ACHN (cell line): ENCODE measurements around the gene ABHD12B.

Experiments used
- DNase-seq: peaks from one replicate; pipeline ENCODE4 v3.0.0-alpha.2; 2015
- in situ Hi-C: cut with HindIII; loops from 2 replicates; pipeline ENCODE4 v1.10.0; 2017; ENCODE audit warnings: low sequenced_read_pairs, low pct_ligation_motif_present, low pct_unique_long_range_greater_than_20kb

ABHD12B gene

DNA sequence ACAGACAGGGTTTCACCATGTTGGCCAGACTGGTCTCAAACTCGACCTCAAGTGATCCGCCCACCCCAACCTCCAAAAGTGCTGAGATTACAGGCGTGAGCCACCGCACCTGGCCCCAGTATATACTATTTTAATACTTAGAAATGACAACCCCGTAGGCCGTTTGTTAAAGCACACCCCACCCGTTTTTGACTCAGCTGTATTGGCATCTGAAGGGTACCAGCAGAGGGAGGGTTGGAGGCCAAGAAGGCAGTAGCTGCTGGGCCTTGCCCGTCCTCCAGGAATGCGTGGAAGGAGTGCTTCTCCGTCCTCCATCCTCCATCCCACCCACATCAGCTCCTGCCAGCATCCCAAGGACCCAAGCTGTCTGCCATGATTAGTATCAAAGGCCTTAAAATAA lies 34.6 kb upstream of the ABHD12B start:
- in situ Hi-C loops, result no loop called here
- no peak for DNase-seq

DNA sequence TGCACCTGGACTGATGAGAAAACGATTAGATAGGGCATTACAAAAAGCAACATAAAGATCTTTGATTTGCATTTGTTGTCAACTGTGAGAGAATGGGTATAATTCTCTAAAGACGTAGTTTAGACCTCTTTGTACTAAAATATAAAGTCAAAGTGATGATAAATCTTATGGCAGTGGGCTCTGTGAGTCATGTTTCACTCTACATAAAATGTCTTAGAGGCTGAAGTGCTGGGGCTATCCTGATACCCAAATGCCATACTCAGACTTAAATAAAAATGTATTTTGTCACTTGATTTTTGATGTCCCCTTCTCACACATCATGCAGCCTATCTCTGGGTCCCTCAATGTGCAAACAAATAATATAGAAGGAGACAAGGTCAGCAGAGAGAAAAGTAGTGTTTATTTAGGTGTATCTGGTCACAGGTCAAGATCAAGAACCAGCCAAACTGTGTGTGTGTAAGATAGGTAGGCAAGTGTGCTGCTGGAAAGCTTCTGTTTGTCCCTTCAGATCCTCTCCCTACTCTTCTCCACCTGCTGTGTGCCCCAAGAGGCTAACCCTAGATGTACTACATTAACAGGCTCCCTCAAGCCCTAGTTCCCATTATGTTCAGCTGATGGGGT lies 33.9 kb upstream of the ABHD12B start:
- in situ Hi-C loops, result no loop called here
- no peak for DNase-seq

DNA sequence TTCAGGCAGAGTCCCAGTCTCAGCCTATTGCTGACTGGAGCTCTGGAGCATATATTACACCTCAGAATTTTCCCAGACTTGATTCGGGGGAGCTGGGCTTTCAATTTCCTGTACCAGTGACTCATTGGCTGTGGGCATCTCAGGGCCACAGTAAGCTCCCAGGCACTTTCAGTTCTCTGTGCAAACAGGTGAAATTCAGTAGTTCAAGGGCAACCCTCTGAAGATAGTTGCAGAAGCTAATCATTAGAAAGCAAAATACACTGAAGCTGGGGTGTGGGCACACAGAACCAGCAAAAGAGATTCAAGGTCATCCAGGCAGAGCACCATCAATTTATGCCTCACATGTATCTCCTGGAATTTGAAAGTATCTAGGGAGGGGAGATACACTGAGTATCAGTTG lies 32.8 kb upstream of the ABHD12B start:
- DNase-seq, result peak; percentile 32

DNA sequence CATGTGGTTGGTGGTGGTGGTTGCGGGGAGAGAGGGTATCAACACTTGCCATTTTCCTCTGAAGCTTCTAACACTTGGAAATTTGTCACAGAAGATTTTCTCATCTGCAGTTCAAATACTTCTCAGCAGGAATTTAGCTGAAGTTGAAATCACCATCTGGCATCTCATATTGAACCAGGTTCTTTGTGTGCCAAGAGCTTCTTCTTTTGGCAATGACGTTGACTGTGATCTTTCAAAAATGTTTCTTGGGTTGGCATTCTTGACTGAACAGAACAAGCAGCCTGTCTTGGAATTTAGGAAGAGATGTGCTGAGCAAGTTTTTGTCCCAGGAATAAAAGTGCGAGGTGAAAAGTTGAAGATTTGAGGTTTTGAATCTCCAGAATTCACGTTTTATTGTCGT lies 32.2 kb upstream of the ABHD12B start:
- in situ Hi-C loops, result no loop called here
- DNase-seq, result no peak

More for the DNA sequence above, 32.8 kb upstream of the ABHD12B start:
- in situ Hi-C loops, result no loop called here

DNA sequence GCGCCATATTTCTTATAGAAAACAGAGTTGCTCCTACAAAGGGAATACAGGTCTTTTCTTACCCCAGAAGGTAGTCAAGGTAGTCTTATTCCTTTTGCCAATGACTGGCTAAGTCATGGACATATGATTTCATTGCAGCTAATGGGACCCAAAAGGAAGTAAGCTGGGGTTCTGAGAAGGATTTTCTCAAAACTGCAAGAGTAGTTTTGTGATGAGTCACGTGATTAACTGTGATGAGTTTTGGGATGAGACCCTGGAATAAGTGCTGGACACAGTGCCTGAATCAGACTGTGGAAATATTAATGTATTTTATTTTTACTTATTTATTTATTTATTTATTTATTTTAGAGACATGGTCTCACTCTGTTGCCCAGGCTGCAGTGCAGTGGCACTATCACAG lies 27.5 kb upstream of the ABHD12B start:
- in situ Hi-C loops, result no loop called here
- no peak for DNase-seq

DNA sequence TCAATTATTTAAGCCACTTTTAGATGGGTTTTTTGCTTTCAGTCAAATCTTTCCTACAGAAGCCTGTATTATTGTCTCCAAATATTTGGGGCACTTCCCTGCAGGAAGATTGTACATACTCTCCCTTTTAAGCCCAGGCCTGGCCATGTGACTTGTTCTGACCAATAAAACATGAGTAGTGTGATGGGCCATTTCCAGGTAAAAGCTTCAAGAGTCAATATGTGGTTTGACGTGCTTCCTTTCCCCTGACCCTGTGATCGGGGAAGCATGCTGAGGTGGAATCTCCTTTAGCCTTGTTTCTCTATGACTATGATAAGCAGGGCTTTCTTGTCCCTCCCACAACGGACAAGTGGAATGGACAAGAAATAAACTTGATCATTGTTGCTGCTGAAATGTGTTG lies 26.7 kb upstream of the ABHD12B start:
- DNase-seq, result peak; percentile 53
- in situ Hi-C loops, result no loop called here

GRCh38 chr14:50846226-50846880 lies 25.5 kb upstream of the ABHD12B start:
- DNase-seq, result peak; percentile 95
- in situ Hi-C loops, result no loop called here

GRCh38 chr14:50853891-50854290 lies 18.0 kb upstream of the ABHD12B start:
- in situ Hi-C loops, result no loop called here
- DNase-seq, result no peak

DNA sequence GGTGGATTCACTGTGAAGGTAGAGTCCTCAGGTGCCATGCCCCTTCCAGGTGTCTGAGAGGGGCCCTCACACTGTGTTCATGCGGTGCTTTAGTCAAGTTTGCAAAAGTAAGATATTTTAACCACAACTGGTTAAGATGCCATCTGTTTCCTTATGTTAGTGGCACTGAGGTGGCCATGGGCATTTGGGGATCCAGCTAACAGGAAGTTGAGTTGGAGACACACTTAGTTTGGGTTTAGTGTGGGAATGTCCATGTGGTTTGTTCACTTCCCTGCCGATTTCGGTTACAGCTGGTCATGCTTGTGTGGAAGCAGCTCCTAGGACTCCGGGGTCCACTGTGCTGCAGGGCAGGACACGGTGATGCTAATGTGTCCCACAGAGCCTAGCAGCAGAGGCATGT lies 17.3 kb upstream of the ABHD12B start:
- no peak for DNase-seq
- in situ Hi-C loops, result no loop called here

- no peak for DNase-seq
- in situ Hi-C loops, result no loop called here
Observed at GRCh38 chr14:50855558-50855957, 16.3 kb upstream of the ABHD12B start.

GRCh38 chr14:50856660-50857059 lies 15.2 kb upstream of the ABHD12B start:
- DNase-seq, result no peak
- in situ Hi-C loops, result no loop called here

GRCh38 chr14:50859296-50859624 lies 12.6 kb upstream of the ABHD12B start:
- in situ Hi-C loops, result no loop called here
- DNase-seq, result no peak

DNA sequence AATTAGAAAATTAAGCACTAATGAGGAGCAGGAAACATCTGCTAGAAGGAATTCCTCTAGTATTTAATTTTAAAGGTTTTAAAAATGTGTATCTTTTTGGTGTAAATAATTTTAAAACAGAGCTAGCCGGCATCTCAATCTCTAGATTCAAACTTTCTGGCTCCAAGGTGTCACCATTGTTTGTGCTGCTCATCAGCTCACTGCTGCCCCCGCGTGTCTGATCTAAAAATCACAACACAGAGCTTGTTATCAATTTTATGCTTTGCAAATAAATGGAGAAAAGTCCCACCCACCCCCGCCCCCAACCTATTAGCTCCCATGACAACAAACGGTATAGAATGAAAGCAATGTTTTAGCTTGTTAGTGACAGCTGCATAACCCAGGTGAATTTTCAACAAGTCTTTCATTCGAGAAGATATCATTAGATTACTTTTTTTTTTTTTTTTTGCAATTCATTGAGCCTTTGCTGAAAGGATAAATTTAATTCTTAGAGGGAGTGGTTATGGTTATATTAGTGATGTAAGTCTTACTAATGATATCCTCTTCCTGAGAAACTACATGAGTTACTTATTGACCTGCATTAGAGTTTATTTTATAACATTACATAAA lies 11.3 kb upstream of the ABHD12B start:
- in situ Hi-C loops, result no loop called here
- DNase-seq, result peak; percentile 76

- DNase-seq, result no peak
- in situ Hi-C loops, result no loop called here
Observed at GRCh38 chr14:50862036-50862570, 9.8 kb upstream of the ABHD12B start.

GRCh38 chr14:50864237-50864636 lies 7.6 kb upstream of the ABHD12B start:
- in situ Hi-C loops, result no loop called here
- DNase-seq, result no peak

DNA sequence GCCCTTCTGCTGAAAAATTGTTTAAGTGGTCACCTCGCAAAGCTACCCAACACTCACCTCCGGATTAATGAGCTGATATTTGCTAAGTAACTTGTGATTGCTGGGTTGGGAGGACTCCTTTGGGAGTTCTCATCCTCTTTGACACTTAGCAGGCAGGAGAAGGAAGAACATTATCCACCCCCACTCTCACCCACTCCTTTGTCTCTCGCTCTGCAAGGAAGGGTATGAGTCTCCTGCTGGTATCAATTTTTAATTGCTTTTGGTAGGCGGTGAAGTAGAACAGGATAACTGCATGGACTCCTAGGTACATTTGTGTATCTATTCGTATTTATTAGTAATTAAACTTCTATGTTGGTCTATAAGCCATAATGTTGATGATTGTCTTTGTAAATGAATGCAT lies 6.9 kb upstream of the ABHD12B start:
- no peak for DNase-seq
- in situ Hi-C loops, result no loop called here

DNA sequence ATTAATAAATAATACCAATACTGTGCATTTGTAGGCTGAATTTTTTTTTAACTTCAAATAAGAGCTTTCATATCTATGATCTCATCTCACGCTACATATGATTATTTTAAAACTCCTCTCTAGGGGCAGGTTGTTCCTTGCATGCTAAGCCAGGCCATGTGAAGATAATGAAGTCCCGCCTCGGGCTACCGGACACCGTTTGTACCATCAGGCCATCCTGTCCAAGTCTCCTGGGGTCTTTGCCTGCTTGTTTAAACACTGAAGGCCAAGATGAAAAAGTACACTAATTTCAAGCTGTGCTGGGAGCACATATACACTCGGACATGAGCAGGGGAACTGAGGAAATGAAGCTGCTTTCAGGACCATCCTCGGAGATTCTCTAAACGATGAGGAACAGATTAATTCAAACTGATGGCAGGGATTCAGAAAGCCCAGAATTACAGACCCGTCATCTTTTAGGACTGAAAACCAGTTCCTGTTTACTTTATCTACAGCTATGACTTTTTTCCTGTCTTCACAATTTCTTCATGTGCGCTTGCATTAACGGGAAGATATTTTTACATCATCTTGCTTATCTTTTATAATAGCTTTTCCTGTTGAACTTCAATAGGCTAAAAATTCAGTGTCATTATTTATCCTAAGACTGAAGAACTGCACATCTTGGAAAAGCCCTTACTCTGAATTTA lies 6.3 kb upstream of the ABHD12B start:
- in situ Hi-C loops, result no loop called here
- DNase-seq, result no peak

DNA sequence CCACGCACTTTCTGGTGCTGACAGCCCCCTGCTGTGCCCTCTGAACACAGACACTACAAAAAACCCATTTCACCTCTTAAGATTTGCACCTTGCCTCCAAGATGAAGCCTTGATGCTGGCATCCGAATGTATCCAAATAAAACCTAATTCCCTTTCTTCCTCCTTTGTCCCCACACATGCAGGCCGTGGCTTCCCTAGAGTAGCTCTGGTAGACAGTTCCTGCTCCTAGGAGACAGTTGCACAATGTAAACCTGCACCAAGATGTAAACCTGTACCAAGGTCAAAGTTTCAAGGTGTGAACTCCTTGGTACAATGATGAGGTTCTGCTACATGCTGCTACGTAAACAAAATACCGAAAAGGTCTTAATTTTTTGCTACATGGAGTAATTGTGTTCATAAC lies 625 bp upstream of the ABHD12B start:
- in situ Hi-C loops, result no loop called here
- no peak for DNase-seq

GRCh38 chr14:50874757-50875156 lies 2.9 kb downstream of the ABHD12B start:
- DNase-seq, result no peak
- in situ Hi-C loops, result no loop called here
